SU-DHL-6 (cell line): ENCODE results near the gene DGKH.

Source experiments
- EZH2phosphoT487 ChIP-seq: fragments of 200-600 bp; sonication (generic), shearing (Covaris generic); conservative IDR thresholded peaks from 2 replicates; pipeline ENCODE4 v1.6.1; 2018; ENCODE audit warnings: mild to moderate bottlenecking, antibody characterized with exemption, low read length, moderate library complexity, mixed read lengths
- TF ChIP-seq, protein P1 (sequence below): fragments of 200-600 bp; sonication (generic); IDR thresholded peaks from one replicate; pipeline ENCODE4 v1.5.1; 2017; ENCODE audit warnings: antibody characterized with exemption, mild to moderate bottlenecking, low read length, moderate library complexity; ENCODE audit not compliant: insufficient read depth, poor library complexity, severe bottlenecking

DNA sequence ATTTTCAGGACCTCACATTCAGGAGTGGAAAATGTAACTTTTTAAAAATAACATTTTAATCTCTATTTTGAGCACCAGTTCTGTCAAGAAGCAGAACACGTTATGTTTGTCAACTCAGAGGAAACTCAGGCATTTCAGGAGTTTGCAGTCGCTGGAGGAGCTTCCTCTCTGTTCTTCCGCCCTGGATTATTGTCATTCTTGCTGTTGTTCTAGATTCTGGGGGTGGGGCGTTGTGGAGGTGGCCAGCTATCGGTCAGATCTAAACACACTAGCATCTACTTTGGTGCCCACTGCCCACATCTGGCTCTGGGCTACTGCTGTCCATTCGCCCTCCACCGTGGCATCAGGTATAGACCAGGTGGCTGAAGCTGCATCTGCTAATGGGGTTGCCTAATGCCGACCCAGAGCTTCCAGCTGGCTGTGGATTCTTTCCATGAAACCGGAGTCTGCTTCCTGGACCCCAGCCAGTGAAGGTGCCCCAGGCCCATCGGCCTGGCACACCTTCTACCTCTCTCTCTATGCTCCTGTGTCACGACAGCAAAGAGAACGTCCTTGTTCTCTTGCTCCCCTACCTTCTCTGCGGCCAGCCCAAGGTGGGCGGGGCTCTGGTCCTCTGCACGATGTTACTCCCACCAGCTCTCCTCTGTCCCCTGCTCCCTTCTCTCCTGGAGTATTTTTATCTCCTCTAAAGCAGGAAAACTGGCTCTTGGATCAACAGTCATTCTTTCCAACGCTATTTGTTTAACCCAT is 36.7 kb upstream of the DGKH start:
- TF ChIP-seq, protein P1, sequence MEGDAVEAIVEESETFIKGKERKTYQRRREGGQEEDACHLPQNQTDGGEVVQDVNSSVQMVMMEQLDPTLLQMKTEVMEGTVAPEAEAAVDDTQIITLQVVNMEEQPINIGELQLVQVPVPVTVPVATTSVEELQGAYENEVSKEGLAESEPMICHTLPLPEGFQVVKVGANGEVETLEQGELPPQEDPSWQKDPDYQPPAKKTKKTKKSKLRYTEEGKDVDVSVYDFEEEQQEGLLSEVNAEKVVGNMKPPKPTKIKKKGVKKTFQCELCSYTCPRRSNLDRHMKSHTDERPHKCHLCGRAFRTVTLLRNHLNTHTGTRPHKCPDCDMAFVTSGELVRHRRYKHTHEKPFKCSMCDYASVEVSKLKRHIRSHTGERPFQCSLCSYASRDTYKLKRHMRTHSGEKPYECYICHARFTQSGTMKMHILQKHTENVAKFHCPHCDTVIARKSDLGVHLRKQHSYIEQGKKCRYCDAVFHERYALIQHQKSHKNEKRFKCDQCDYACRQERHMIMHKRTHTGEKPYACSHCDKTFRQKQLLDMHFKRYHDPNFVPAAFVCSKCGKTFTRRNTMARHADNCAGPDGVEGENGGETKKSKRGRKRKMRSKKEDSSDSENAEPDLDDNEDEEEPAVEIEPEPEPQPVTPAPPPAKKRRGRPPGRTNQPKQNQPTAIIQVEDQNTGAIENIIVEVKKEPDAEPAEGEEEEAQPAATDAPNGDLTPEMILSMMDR, result no peak
- TF ChIP-seq EZH2phosphoT487, result no peak
